NCI-H2107 (cell line): ENCODE data around the gene C12orf54.
A peak's percentile ranks its signal among the peaks of the same experiment; 100 is the strongest.
"Not testable (repeated sequence)": the region's sequence is repeated elsewhere in the genome, so short reads cannot be mapped to it uniquely, and the experiment has no call there.

ENCODE experiments used
- DNase-seq: peaks from one replicate; lab custom pipeline; 2025; lab: John Stamatoyannopoulos, UW

Gene C12orf54

GRCh38 chr12:48482198-48482597 is at the start of gene C12orf54:
C12orf54 (plus strand) TSS chr12:48482498; CDS start chr12:48483297, 799 bp downstream.
- no peak for DNase-seq

- not testable (repeated sequence) for DNase-seq
Measured at GRCh38 chr12:48434016-48434415, 48.3 kb upstream of the C12orf54 start.

GRCh38 chr12:48441069-48441468 is 41.2 kb upstream of the C12orf54 start:
- DNase-seq = no peak

GRCh38 chr12:48442179-48442847 is 40.0 kb upstream of the C12orf54 start:
- no peak for DNase-seq

GRCh38 chr12:48445538-48445937 is 36.8 kb upstream of the C12orf54 start:
- DNase-seq = no peak

GRCh38 chr12:48446161-48446776 is 36.0 kb upstream of the C12orf54 start:
- DNase-seq = no peak

GRCh38 chr12:48447755-48448154 is 34.5 kb upstream of the C12orf54 start:
- no peak for DNase-seq

GRCh38 chr12:48451372-48451771 is 30.9 kb upstream of the C12orf54 start:
- DNase-seq = no peak

- DNase-seq = not testable (repeated sequence)
Measured at GRCh38 chr12:48452961-48453360, 29.3 kb upstream of the C12orf54 start.

- peak; percentile 4 for DNase-seq
Measured at GRCh38 chr12:48454667-48455066, 27.6 kb upstream of the C12orf54 start.

- DNase-seq = no peak
Measured at GRCh38 chr12:48455116-48455515, 27.2 kb upstream of the C12orf54 start.

GRCh38 chr12:48459259-48459658 is 23.0 kb upstream of the C12orf54 start:
- no peak for DNase-seq

GRCh38 chr12:48469027-48469426 is 13.3 kb upstream of the C12orf54 start:
- not testable (repeated sequence) for DNase-seq

GRCh38 chr12:48472259-48472658 is 10.0 kb upstream of the C12orf54 start, which contains the start of gene ANP32D:
ANP32D (plus strand) TSS chr12:48472559; CDS start chr12:48472665, 106 bp downstream.
- DNase-seq = no peak

- DNase-seq = no peak
Measured at GRCh38 chr12:48473061-48473460, 9.2 kb upstream of the C12orf54 start.

- DNase-seq = not testable (repeated sequence)
Measured at GRCh38 chr12:48474497-48474896, 7.8 kb upstream of the C12orf54 start.

- no peak for DNase-seq
Measured at GRCh38 chr12:48482930-48483329, 632 bp downstream of the C12orf54 start.

- DNase-seq = no peak
Measured at GRCh38 chr12:48486261-48486660, 4.0 kb downstream of the C12orf54 start.

GRCh38 chr12:48486679-48487078 is 4.4 kb downstream of the C12orf54 start:
- DNase-seq = no peak

- DNase-seq = no peak
Measured at GRCh38 chr12:48489012-48489411, 6.7 kb downstream of the C12orf54 start.

- not testable (repeated sequence) for DNase-seq
Measured at GRCh38 chr12:48489456-48489855, 7.2 kb downstream of the C12orf54 start.

GRCh38 chr12:48500281-48500680 is 18.0 kb downstream of the C12orf54 start:
- not testable (repeated sequence) for DNase-seq

GRCh38 chr12:48506836-48507235 is 24.5 kb downstream of the C12orf54 start:
- not testable (repeated sequence) for DNase-seq

- no peak for DNase-seq
Measured at GRCh38 chr12:48508987-48509386, 26.7 kb downstream of the C12orf54 start.
